Middle frontal gyrus (tissue), 1 donor: ENCODE results near the gene GMEB2.
"Not testable (repeated sequence)": the region's sequence is repeated elsewhere in the genome, so short reads cannot be mapped to it uniquely, and the experiment has no call there.

Source experiments
- DNase-seq: peaks from one replicate; pipeline ENCODE4 v3.0.0-alpha.2; 2015; ENCODE audit warnings: low spot score; ENCODE audit errors: extremely low spot score

Gene GMEB2

GRCh38 chr20:63639093-63639975 lies 12.4 kb upstream of the GMEB2 start:
- DNase-seq: no peak

- no peak for DNase-seq
Observed at GRCh38 chr20:63636752-63637628, 10.1 kb upstream of the GMEB2 start.

GRCh38 chr20:63635431-63636141 lies 8.7 kb upstream of the GMEB2 start:
- DNase-seq: no peak

- no peak for DNase-seq
Observed at GRCh38 chr20:63633732-63634131, 6.8 kb upstream of the GMEB2 start.

- not testable (repeated sequence) for DNase-seq
Observed at GRCh38 chr20:63631426-63631825, 4.5 kb upstream of the GMEB2 start.

GRCh38 chr20:63630956-63631355 lies 4.1 kb upstream of the GMEB2 start:
- not testable (repeated sequence) for DNase-seq

- no peak for DNase-seq
Observed at GRCh38 chr20:63628246-63628975, 1.5 kb upstream of the GMEB2 start.

- DNase-seq: no peak
Observed at GRCh38 chr20:63627751-63628245, 897 bp upstream of the GMEB2 start.

- peak; percentile 85 for DNase-seq
Observed at GRCh38 chr20:63627129-63627750, 339 bp upstream of the GMEB2 start.

- no peak for DNase-seq
Observed at GRCh38 chr20:63625771-63626423, 1.0 kb downstream of the GMEB2 start.

- no peak for DNase-seq
Observed at GRCh38 chr20:63624486-63624885, 2.4 kb downstream of the GMEB2 start.

GRCh38 chr20:63622732-63623131 lies 4.2 kb downstream of the GMEB2 start:
- DNase-seq: no peak

GRCh38 chr20:63622096-63622495 lies 4.8 kb downstream of the GMEB2 start:
- DNase-seq: no peak

- DNase-seq: no peak
Observed at GRCh38 chr20:63620991-63621390, 5.9 kb downstream of the GMEB2 start.

GRCh38 chr20:63619505-63619904 lies 7.4 kb downstream of the GMEB2 start:
- no peak for DNase-seq

GRCh38 chr20:63619086-63619485 lies 7.8 kb downstream of the GMEB2 start:
- no peak for DNase-seq

- no peak for DNase-seq
Observed at GRCh38 chr20:63618291-63618980, 8.5 kb downstream of the GMEB2 start.

- no peak for DNase-seq
Observed at GRCh38 chr20:63617876-63618265, 9.0 kb downstream of the GMEB2 start.
